ENCODE data around the gene PROSER2.

PROSER2 gene

GRCh38 chr10:11838298-11838852 lies 15.2 kb downstream of the PROSER2 start:
- ATAC-seq, result no peak

GRCh38 chr10:11841375-11841774 lies 18.2 kb downstream of the PROSER2 start:
- no peak for TF ChIP-seq ZFP30 (CRISPR knock-in tag; IDR thresholded peaks at IDR 0.05)
- no peak for TF ChIP-seq CSDC2 (CRISPR knock-in tag; IDR thresholded peaks at IDR 0.05)
- TF ChIP-seq ESRRG (CRISPR knock-in tag; IDR thresholded peaks at IDR 0.05), result no peak
- no peak for TF ChIP-seq OSR1 (CRISPR knock-in tag; IDR thresholded peaks at IDR 0.05)
- no peak for TF ChIP-seq PPARA (CRISPR knock-in tag; IDR thresholded peaks at IDR 0.05; ENCODE audit: borderline replicate concordance)
- ATAC-seq, result no peak

More at GRCh38 chr10:11838298-11838852, 15.2 kb downstream of the PROSER2 start:
- TF ChIP-seq OSR1 (CRISPR knock-in tag; IDR thresholded peaks at IDR 0.05) (no peak), ZNF70 (CRISPR knock-in tag; IDR thresholded peaks at IDR 0.05) (no peak), ESRRG (CRISPR knock-in tag; IDR thresholded peaks at IDR 0.05) (no peak), CSRNP3 (CRISPR knock-in tag; IDR thresholded peaks at IDR 0.05) (no peak), TOX (CRISPR knock-in tag; IDR thresholded peaks at IDR 0.05; ENCODE audit: borderline replicate concordance) (no peak), CSDC2 (CRISPR knock-in tag; IDR thresholded peaks at IDR 0.05) (no peak), SNAI2 (CRISPR knock-in tag; IDR thresholded peaks at IDR 0.05) (no peak), ZNF565 (CRISPR knock-in tag; conservative IDR thresholded peaks at IDR 0.05; ENCODE audit: low read depth) (no peak), PPARA (CRISPR knock-in tag; IDR thresholded peaks at IDR 0.05; ENCODE audit: borderline replicate concordance) (no peak), ZFP30 (CRISPR knock-in tag; IDR thresholded peaks at IDR 0.05) (no peak), ZC3H10 (CRISPR knock-in tag; IDR thresholded peaks at IDR 0.05) (no peak), RARB (CRISPR knock-in tag; IDR thresholded peaks at IDR 0.05) (no peak), ZFP3 (CRISPR knock-in tag; IDR thresholded peaks at IDR 0.05) (no peak), ARNTL (CRISPR knock-in tag; IDR thresholded peaks at IDR 0.05; ENCODE audit: borderline replicate concordance, low read depth) (no peak), ZNF8 (CRISPR knock-in tag; IDR thresholded peaks at IDR 0.05) (no peak), ISL1 (CRISPR knock-in tag; IDR thresholded peaks at IDR 0.05) (no peak), TCF4 (CRISPR knock-in tag; IDR thresholded peaks at IDR 0.05; ENCODE audit: borderline replicate concordance) (no peak), GLIS3 (CRISPR knock-in tag; IDR thresholded peaks at IDR 0.05) (no peak)
- TF ChIP-seq, protein P1, sequence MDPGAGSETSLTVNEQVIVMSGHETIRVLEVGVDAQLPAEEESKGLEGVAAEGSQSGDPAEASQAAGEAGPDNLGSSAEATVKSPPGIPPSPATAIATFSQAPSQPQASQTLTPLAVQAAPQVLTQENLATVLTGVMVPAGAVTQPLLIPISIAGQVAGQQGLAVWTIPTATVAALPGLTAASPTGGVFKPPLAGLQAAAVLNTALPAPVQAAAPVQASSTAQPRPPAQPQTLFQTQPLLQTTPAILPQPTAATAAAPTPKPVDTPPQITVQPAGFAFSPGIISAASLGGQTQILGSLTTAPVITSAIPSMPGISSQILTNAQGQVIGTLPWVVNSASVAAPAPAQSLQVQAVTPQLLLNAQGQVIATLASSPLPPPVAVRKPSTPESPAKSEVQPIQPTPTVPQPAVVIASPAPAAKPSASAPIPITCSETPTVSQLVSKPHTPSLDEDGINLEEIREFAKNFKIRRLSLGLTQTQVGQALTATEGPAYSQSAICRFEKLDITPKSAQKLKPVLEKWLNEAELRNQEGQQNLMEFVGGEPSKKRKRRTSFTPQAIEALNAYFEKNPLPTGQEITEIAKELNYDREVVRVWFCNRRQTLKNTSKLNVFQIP (CRISPR knock-in tag; IDR thresholded peaks at IDR 0.05; ENCODE audit: borderline replicate concordance, low read depth), result no peak

- no peak for ATAC-seq
- TF ChIP-seq ZNF8 (CRISPR knock-in tag; IDR thresholded peaks at IDR 0.05), result no peak
- no peak for TF ChIP-seq RARB (CRISPR knock-in tag; IDR thresholded peaks at IDR 0.05)
- TF ChIP-seq ZC3H10 (CRISPR knock-in tag; IDR thresholded peaks at IDR 0.05), result no peak
- TF ChIP-seq PPARA (CRISPR knock-in tag; IDR thresholded peaks at IDR 0.05; ENCODE audit: borderline replicate concordance), result no peak
- no peak for TF ChIP-seq TCF4 (CRISPR knock-in tag; IDR thresholded peaks at IDR 0.05; ENCODE audit: borderline replicate concordance)
- TF ChIP-seq ZNF70 (CRISPR knock-in tag; IDR thresholded peaks at IDR 0.05), result no peak
- TF ChIP-seq OSR1 (CRISPR knock-in tag; IDR thresholded peaks at IDR 0.05), result no peak
- TF ChIP-seq TSHZ2 (CRISPR knock-in tag; IDR thresholded peaks at IDR 0.05), result no peak
Observed at GRCh38 chr10:11842411-11842810, 19.3 kb downstream of the PROSER2 start.

DNA sequence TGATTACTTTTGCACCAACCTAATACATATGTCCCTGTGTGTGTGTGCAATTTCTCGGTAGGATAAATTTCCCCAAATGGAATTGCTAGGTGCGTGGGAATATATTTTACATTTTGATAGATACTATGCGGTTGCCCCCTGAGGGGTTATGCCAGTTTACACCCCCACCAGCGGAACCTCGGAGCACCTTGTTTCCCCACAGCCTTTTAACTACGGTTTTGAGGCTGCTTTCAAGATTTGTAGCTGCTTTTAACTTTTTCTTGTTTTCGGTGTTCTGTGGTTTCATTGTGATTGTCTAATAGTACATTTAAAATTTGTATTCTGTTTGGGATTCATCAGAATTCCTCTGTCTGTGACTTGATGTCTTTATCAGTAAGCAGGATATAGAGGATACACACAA lies 22.0 kb downstream of the PROSER2 start:
- ATAC-seq, result no peak
- TF ChIP-seq CSDC2 (CRISPR knock-in tag; IDR thresholded peaks at IDR 0.05) (no peak), TSHZ2 (CRISPR knock-in tag; IDR thresholded peaks at IDR 0.05) (no peak), CREB5 (CRISPR knock-in tag; IDR thresholded peaks at IDR 0.05; ENCODE audit: low read depth) (no peak), ESRRG (CRISPR knock-in tag; IDR thresholded peaks at IDR 0.05) (no peak), ARNTL (CRISPR knock-in tag; IDR thresholded peaks at IDR 0.05; ENCODE audit: borderline replicate concordance, low read depth) (no peak), ISL1 (CRISPR knock-in tag; IDR thresholded peaks at IDR 0.05) (no peak)
- TF ChIP-seq, protein P2, sequence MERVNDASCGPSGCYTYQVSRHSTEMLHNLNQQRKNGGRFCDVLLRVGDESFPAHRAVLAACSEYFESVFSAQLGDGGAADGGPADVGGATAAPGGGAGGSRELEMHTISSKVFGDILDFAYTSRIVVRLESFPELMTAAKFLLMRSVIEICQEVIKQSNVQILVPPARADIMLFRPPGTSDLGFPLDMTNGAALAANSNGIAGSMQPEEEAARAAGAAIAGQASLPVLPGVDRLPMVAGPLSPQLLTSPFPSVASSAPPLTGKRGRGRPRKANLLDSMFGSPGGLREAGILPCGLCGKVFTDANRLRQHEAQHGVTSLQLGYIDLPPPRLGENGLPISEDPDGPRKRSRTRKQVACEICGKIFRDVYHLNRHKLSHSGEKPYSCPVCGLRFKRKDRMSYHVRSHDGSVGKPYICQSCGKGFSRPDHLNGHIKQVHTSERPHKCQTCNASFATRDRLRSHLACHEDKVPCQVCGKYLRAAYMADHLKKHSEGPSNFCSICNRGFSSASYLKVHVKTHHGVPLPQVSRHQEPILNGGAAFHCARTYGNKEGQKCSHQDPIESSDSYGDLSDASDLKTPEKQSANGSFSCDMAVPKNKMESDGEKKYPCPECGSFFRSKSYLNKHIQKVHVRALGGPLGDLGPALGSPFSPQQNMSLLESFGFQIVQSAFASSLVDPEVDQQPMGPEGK (CRISPR knock-in tag; IDR thresholded peaks at IDR 0.05; ENCODE audit: borderline replicate concordance), result no peak
